ENCODE data around the gene KIT.

Gene KIT

GRCh38 chr4:54745031-54745770, 87.4 kb downstream of the KIT start:
- DNase-seq (ENCODE audit: low spot score) = no peak

GRCh38 chr4:54746218-54746617, 88.5 kb downstream of the KIT start:
- DNase-seq (ENCODE audit: low spot score) = no peak

GRCh38 chr4:54750341-54750740, 92.6 kb downstream of the KIT start:
- DNase-seq (ENCODE audit: low spot score) = no peak

GRCh38 chr4:54754394-54754793, 96.6 kb downstream of the KIT start:
- DNase-seq (ENCODE audit: low spot score) = no peak

GRCh38 chr4:54764476-54764875, 106.7 kb downstream of the KIT start:
- DNase-seq (ENCODE audit: low spot score) = no peak

GRCh38 chr4:54767376-54767775, 109.6 kb downstream of the KIT start:
- no peak for DNase-seq (ENCODE audit: low spot score)

- no peak for DNase-seq (ENCODE audit: low spot score)
Measured at GRCh38 chr4:54773022-54773421, 115.3 kb downstream of the KIT start.

- DNase-seq (ENCODE audit: low spot score) = no peak
Measured at GRCh38 chr4:54779036-54779435, 121.3 kb downstream of the KIT start.

GRCh38 chr4:54779476-54780148, 121.9 kb downstream of the KIT start:
- no peak for DNase-seq (ENCODE audit: low spot score)

- peak; percentile 28 for DNase-seq (ENCODE audit: low spot score)
Measured at GRCh38 chr4:54780149-54780495, 122.4 kb downstream of the KIT start.

GRCh38 chr4:54781756-54782155, 124.0 kb downstream of the KIT start:
- DNase-seq (ENCODE audit: low spot score) = peak; percentile 54

- DNase-seq (ENCODE audit: low spot score) = no peak
Measured at GRCh38 chr4:54783402-54784110, 125.8 kb downstream of the KIT start.

- peak; percentile 92 for DNase-seq (ENCODE audit: low spot score)
Measured at GRCh38 chr4:54784161-54784671, 126.5 kb downstream of the KIT start.

Data from globus pallidus (tissue), 1 donor.